H1 (cell line): ENCODE results near the gene CAPS.

Experiments
- ATF3 ChIP-seq: IDR thresholded peaks from 2 replicates; pipeline ENCODE4 v1.6.1; 2011; ENCODE audit warnings: low read depth, mild to moderate bottlenecking, low read length; ENCODE audit not compliant: insufficient read depth
- CHD1 ChIP-seq: IDR thresholded peaks from 2 replicates; pipeline ENCODE4 v1.6.1; 2012; ENCODE audit warnings: low read depth, low read length, improper control_type of control experiment
- CTCF ChIP-seq, 3 experiments: IDR thresholded peaks; 1 replicate in 2 of 3; 2 replicates in 1 of 3; pipeline versions ENCODE4 v1.5.1 to v1.6.1; 2011; ENCODE audit warnings: low read length in 3 of 3, mild to moderate bottlenecking in 3 of 3, inconsistent platforms in 2 of 3, low read depth in 1 of 3, moderate library complexity in 1 of 3; ENCODE audit not compliant: insufficient read depth in 1 of 3; ENCODE audit errors: control extremely low read depth in 1 of 3
- EZH2 ChIP-seq: fragments of 200-600 bp; sonication (generic); IDR thresholded peaks from 2 replicates; pipeline ENCODE4 v1.7.1; 2012; ENCODE audit warnings: low read depth, mild to moderate bottlenecking, moderate library complexity, low read length, inconsistent platforms; ENCODE audit not compliant: severe bottlenecking
- GABPA ChIP-seq: IDR thresholded peaks from 2 replicates; pipeline ENCODE4 v1.6.1; 2011; ENCODE audit warnings: mild to moderate bottlenecking, low read length, moderate library complexity, borderline replicate concordance; ENCODE audit not compliant: insufficient read depth
- MAFK ChIP-seq: IDR thresholded peaks from 2 replicates; pipeline ENCODE4 v1.6.1; 2012; ENCODE audit warnings: low read depth, mild to moderate bottlenecking, improper control_type of control experiment, low read length
- POU5F1 ChIP-seq: IDR thresholded peaks from 2 replicates; pipeline ENCODE4 v1.6.1; 2011; ENCODE audit warnings: low read depth, mild to moderate bottlenecking, low read length, moderate library complexity
- RAD21 ChIP-seq, 2 experiments: IDR thresholded peaks in 1 of 2; conservative IDR thresholded peaks in 1 of 2; 2 replicates each; pipeline ENCODE4 v1.6.1; 2011; ENCODE audit warnings: low read depth in 2 of 2, low read length in 2 of 2, improper control_type of control experiment in 1 of 2, inconsistent platforms in 1 of 2, mild to moderate bottlenecking in 1 of 2, moderate library complexity in 1 of 2
- YY1 ChIP-seq: IDR thresholded peaks from 2 replicates; pipeline ENCODE4 v1.6.1; 2011; ENCODE audit warnings: low read depth, mild to moderate bottlenecking, low read length

DNA sequence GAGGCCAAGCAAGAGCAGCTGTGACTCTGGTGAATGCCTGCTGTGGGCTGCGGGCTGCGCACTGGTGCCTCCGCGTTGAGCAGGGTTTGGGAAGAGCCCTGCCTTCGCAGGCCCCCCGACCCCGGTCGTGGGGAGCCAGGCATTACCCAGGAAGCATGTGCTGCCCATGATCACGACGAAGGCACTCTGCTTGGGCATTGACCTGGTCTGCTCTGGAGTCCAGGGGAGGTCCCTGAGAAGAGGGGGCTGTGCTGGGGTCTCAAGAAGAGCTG lies 44.7 kb downstream of the CAPS start:
- TF ChIP-seq YY1 (no peak), CTCF (IDR thresholded peaks at IDR 0.05; ENCODE audit: control extremely low read depth in 1 of 3, insufficient read depth in 1 of 3, low read depth in 1 of 3, low read length in 3 of 3) (no peak), MAFK (no peak), ATF3 (no peak), CHD1 (no peak), RAD21 (IDR thresholded peaks at IDR 0.05 in 1 of 2, conservative IDR thresholded peaks at IDR 0.05 in 1 of 2; ENCODE audit: low read depth in 2 of 2, low read length in 2 of 2) (no peak), GABPA (no peak), EZH2 (no peak), POU5F1 (no peak)
